ENCODE measurements around the gene TMEM18.
"Not testable (repeated sequence)": the region's sequence is repeated elsewhere in the genome, so short reads cannot be mapped to it uniquely, and the experiment has no call there.

Gene TMEM18

GRCh38 chr2:692767-693166, 15.6 kb upstream of the TMEM18 start:
- DNase-seq: no peak

- no peak for DNase-seq
These were observed 14.9 kb upstream of the TMEM18 start for GRCh38 chr2:691821-692761.

DNA sequence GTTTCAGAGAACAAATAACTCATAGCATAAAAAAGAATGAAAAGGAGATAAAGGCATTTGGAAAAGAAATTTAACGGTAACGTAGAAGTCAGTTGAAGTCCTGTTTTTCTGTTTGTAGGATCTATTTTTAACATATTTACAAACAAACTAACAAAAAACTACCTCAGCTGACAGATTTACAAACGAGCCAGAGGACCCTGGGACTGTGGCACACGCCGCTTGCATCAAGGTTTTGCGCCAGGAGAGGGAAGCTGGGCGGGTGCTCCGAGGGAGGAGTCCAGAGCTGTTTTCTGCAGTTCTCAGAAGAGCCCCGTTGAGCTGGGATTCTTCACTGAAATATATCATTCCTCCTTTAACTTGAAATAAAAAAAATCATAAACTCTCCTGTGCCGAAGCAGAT, 13.6 kb upstream of the TMEM18 start:
- DNase-seq: no peak

- DNase-seq: no peak
These were observed 12.8 kb upstream of the TMEM18 start for GRCh38 chr2:689877-690510.

GRCh38 chr2:689237-689636, 12.0 kb upstream of the TMEM18 start:
- DNase-seq: no peak

DNA sequence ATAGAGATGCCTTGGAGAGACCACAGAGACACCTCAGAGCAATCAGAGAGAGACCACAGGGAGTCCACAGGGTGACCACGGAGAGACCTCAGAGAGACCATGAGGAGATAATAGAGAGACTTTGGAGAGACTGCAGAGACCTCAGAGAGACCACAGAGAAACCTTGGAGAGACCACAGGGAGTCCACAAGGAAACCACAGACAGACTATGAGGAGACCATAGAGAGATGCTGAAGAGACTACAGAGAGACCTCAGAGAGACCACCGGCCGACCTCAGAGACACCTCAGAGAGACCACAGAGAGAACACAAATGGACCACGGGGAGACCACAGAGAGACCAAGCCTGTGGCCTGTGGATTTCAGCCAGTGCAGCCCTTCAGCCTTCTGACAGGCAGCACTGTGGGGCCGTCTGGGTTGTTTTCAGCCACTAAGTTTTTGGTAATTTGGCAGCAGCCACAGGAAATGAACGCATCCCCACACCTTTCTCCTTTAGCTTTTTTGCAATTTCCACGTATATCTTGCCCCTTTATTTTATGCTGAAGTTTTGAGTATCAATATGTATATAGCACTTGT, 11.4 kb upstream of the TMEM18 start:
- no peak for DNase-seq

GRCh38 chr2:685421-685820, 8.2 kb upstream of the TMEM18 start:
- DNase-seq: no peak

- DNase-seq: not testable (repeated sequence)
These were observed 7.7 kb upstream of the TMEM18 start for GRCh38 chr2:684913-685312.

GRCh38 chr2:682226-682625, 5.0 kb upstream of the TMEM18 start:
- DNase-seq: no peak

- DNase-seq: no peak
These were observed 4.1 kb upstream of the TMEM18 start for GRCh38 chr2:681312-681711.

GRCh38 chr2:680496-680895, 3.3 kb upstream of the TMEM18 start:
- DNase-seq: no peak

DNA sequence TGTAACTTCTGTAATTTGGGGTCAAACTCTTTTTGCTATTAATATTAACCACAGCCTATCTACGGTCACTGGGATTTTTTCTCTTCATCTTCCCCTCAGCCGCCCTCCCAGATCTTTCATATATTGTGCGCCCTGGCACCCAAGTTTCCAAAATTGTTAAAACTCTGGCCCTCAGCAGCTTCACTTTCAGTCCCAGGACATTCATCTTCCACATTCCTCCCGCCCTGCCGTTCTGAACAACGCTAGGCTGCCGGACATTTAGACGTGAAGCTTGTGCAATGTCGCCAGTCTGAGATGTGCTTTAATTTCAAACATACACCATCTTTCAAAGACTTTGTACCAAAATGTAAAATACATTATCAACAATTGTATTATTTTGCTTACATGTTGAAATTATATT, 1.8 kb upstream of the TMEM18 start:
- no peak for DNase-seq

GRCh38 chr2:677959-678550, 849 bp upstream of the TMEM18 start:
- no peak for DNase-seq

DNA sequence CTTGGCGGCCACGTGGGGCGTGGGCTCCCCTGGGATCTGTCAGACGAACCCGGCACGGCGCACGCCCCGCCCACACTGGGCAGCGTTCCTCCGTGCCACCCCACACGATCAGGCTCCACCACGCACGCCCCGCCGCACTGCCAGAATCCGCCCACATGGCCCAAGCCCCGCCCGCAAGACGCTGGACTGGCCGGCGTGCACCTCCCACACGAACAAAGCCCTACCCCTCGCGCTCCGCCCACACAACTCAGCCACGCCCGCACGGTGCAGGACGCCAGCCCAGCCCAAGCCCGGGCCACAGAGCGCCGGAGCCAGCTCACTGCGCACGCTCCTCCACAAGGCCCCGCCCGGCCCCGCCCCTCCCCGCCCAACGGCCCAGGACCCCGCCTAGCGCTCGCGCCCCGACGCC, 555 bp downstream of the TMEM18 start:
- DNase-seq: peak; percentile 100

DNA sequence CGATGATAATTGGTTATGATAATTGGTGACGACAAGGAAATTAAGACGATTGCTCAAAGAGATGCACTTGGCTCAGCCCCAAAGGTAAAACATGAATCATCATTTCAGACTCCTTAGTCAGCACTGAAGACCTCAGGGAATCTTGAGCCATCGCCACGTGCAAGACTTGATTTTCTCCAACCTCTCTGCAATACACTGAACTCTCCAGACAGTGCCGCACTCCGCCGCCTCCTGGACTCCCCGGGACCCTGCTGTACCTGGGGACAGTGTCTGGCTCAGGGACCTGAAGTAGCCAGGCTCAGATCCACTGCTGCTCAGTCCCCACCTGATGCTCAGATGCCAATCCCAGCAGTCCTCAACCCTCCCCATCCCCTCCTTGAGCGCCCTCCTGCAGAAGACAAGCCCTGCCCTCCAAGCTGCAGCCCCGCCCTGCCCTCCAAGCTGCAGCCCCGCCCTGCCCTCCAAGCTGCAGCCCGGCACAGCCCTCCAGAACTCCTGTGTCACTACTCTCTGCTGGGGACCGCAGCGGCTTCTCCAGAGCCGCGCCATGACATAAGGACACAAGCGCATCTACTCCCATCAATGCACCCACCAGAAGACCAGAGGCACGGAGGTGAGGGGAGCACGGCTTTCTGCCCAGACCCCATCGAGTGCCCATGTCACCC, 1.1 kb downstream of the TMEM18 start:
- peak; percentile 62 for DNase-seq

DNA sequence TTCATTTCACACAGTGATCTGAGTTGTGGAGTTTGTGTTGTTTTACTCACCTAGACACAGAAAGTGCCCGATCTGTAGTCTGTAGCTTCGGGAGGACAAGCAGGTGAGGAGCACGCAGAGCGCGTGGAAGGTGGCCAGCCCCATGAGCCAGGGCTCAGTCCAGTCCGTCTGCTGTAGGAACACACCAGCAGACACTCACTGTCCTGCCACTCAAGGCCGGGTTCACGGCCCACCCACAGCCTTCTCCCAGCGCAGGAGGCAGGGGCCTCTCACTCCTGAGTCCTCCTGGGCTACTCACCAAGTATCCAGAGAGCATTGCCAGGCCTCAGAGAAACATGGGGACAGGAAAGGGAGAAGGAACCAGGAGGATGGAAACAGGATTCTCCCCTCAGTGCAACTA, 1.7 kb downstream of the TMEM18 start:
- DNase-seq: no peak

GRCh38 chr2:675051-675450, 2.2 kb downstream of the TMEM18 start:
- DNase-seq: no peak

GRCh38 chr2:674321-674985, 2.8 kb downstream of the TMEM18 start:
- no peak for DNase-seq

DNA sequence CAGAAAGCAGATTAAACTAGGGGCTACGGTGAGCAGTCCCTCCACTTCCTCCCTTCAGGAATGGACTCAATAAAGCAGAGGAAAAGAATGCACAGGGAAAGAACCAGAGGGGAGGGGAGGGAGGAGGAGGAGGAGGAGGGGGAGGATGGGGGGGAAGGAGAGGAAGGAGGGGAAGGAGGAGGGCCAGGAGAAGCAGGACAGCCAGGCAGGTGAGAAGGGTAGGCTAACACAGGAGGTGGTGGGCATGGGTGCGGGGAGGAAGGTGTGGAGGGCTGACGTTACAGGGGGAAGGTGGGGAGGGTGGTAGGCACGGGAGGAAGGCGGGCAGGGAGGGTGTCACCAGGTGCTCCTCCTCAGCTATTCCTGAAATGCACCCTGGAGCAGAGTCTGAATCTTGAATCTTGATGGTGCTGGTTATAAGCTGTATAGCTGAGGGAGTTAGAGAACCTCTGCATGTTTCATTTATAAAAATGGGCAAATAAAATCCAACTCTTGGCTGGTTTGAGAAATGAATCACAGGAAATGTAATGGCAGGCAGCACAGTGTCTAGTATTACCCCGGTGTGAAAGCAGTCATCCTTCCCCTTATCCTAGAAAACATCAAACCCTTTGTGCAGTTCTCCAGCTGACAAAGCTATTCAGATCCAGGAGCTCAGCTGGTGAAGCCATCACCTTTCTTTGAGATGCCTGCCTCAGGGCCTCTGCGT, 3.4 kb downstream of the TMEM18 start:
- no peak for DNase-seq

- DNase-seq: no peak
These were observed 4.2 kb downstream of the TMEM18 start for GRCh38 chr2:673016-673415.

GRCh38 chr2:672606-672905, 4.7 kb downstream of the TMEM18 start:
- DNase-seq: no peak
